ENCODE data around the gene MT1X. TPM values are rescaled to one million over a fixed set of nuclear protein-coding genes. Genes with fewer than 3 reads are reported as not detected.

The MT1X gene
- total RNA-seq, 1 donor from 2014 or later = 3,049 TPM

GRCh38 chr16:56722200-56722842, 40.1 kb downstream of the MT1X start:
- H3K27me3 ChIP-seq = no peaks in the 10 kb centered on the region
- DNase-seq (ENCODE audit: extremely low spot score in 2 of 2) = no peak
- no peak overlapping the region for H3K27ac ChIP-seq
- no peak for TF ChIP-seq POLR2AphosphoS5 (IDR thresholded peaks at IDR 0.05; ENCODE audit: insufficient read depth in 1 of 2, low read depth in 1 of 2)
- no peak for TF ChIP-seq POLR2A (IDR thresholded peaks at IDR 0.05)
- no peak for TF ChIP-seq CTCF (IDR thresholded peaks at IDR 0.05)
- no peaks in the 10 kb centered on the region for H3K4me1 ChIP-seq
- H3K36me3 ChIP-seq = no peaks in the 10 kb centered on the region
- H3K9me3 ChIP-seq = no peaks in the 10 kb centered on the region
- intact Hi-C loops (cut with DNase I) = no loop called here
- no peak overlapping the region for H3K4me3 ChIP-seq

GRCh38 chr16:56724191-56724590, 41.9 kb downstream of the MT1X start:
- intact Hi-C loops (cut with DNase I) = no loop called here
- H3K27me3 ChIP-seq = no peaks in the 10 kb centered on the region
- H3K4me1 ChIP-seq = peaks cover 9% of the 10 kb centered on the region
- no peaks in the 10 kb centered on the region for H3K36me3 ChIP-seq
- H3K9me3 ChIP-seq = no peaks in the 10 kb centered on the region
- no peak overlapping the region for H3K4me3 ChIP-seq
- no peak overlapping the region for H3K27ac ChIP-seq
- TF ChIP-seq POLR2A (IDR thresholded peaks at IDR 0.05) = no peak
- TF ChIP-seq POLR2AphosphoS5 (IDR thresholded peaks at IDR 0.05; ENCODE audit: insufficient read depth in 1 of 2, low read depth in 1 of 2) = no peak
- no peak for TF ChIP-seq CTCF (IDR thresholded peaks at IDR 0.05)
- DNase-seq (ENCODE audit: extremely low spot score in 2 of 2) = no peak

- intact Hi-C loops (cut with DNase I) = no loop called here
- TF ChIP-seq POLR2AphosphoS5 (IDR thresholded peaks at IDR 0.05; ENCODE audit: insufficient read depth in 1 of 2, low read depth in 1 of 2) (no peak), CTCF (IDR thresholded peaks at IDR 0.05) (no peak), POLR2A (IDR thresholded peaks at IDR 0.05) (no peak)
- no peak for DNase-seq (ENCODE audit: extremely low spot score in 2 of 2)
- H3K27me3 ChIP-seq = no peaks in the 10 kb centered on the region
- H3K4me3 ChIP-seq = no peak overlapping the region
- H3K36me3 ChIP-seq = no peaks in the 10 kb centered on the region
- H3K9me3 ChIP-seq = no peaks in the 10 kb centered on the region
- H3K4me1 ChIP-seq = peaks cover 19% of the 10 kb centered on the region
- no peak overlapping the region for H3K27ac ChIP-seq
Measured at GRCh38 chr16:56726283-56726682, 44.0 kb downstream of the MT1X start.

GRCh38 chr16:56726926-56727325, 44.7 kb downstream of the MT1X start:
- no peak overlapping the region for H3K27ac ChIP-seq
- no peak for TF ChIP-seq CTCF (IDR thresholded peaks at IDR 0.05)
- TF ChIP-seq POLR2AphosphoS5 (IDR thresholded peaks at IDR 0.05; ENCODE audit: insufficient read depth in 1 of 2, low read depth in 1 of 2) = no peak
- TF ChIP-seq POLR2A (IDR thresholded peaks at IDR 0.05) = no peak
- intact Hi-C loops (cut with DNase I) = no loop called here
- no peaks in the 10 kb centered on the region for H3K9me3 ChIP-seq
- no peaks in the 10 kb centered on the region for H3K36me3 ChIP-seq
- H3K27me3 ChIP-seq = no peaks in the 10 kb centered on the region
- H3K4me1 ChIP-seq = peaks cover 19% of the 10 kb centered on the region
- no peak for DNase-seq (ENCODE audit: extremely low spot score in 2 of 2)
- no peak overlapping the region for H3K4me3 ChIP-seq

GRCh38 chr16:56728027-56728426, 45.8 kb downstream of the MT1X start:
- Histone ChIP-seq H3K4me3 (no peak overlapping the region), H3K27ac (no peak overlapping the region), H3K36me3 (no peaks in the 10 kb centered on the region), H3K4me1 (peaks cover 19% of the 10 kb centered on the region), H3K9me3 (no peaks in the 10 kb centered on the region), H3K27me3 (no peaks in the 10 kb centered on the region)
- TF ChIP-seq CTCF (IDR thresholded peaks at IDR 0.05) = no peak
- TF ChIP-seq POLR2AphosphoS5 (IDR thresholded peaks at IDR 0.05; ENCODE audit: insufficient read depth in 1 of 2, low read depth in 1 of 2) = no peak
- no peak for TF ChIP-seq POLR2A (IDR thresholded peaks at IDR 0.05)
- intact Hi-C loops (cut with DNase I) = no loop called here
- no peak for DNase-seq (ENCODE audit: extremely low spot score in 2 of 2)
